IMR-90 (cell line): Measurements from ENCODE around the gene ZNF575. TPM values are rescaled to one million over a fixed set of nuclear protein-coding genes. Genes with fewer than 3 reads are reported as not detected.

Source experiments
- ATAC-seq: fragments of 200-7000 bp; cut with Tn5 transposase; 2 replicates; pipeline ENCODE4 v1.9.1; 2020; ENCODE audit warnings: low read depth, mild to moderate bottlenecking, moderate library complexity
- BruUV-seq: library from RNA; stranded (reverse); fragments of 400-500 nt; replicated peaks from 2 replicates; lab custom pipeline; 2021; lab: Mats Ljungman, UMichigan
- CTCF ChIA-PET: fragments of 300-600 bp; formaldehyde crosslinking; extraction: SDS; loops from one replicate; lab custom pipeline; 2021; ENCODE audit warnings: antibody characterized with exemption; lab: Yijun Ruan, JAX
- POLR2A ChIA-PET: fragments of 300-600 bp; sonication (Branson Sonifier 250); formaldehyde crosslinking; loops from one replicate; lab custom pipeline; 2022; ENCODE audit warnings: antibody characterized with exemption; ENCODE audit not compliant: unreplicated experiment; lab: Charles Lee
- DNase-seq: peaks from one replicate; pipeline ENCODE4 v3.0.0; 2013
- H2AFZ ChIP-seq: replicated peaks from 2 replicates; pipeline ENCODE3; 2013; ENCODE audit warnings: low read length, mild to moderate bottlenecking; ENCODE audit not compliant: poor library complexity
- H2AK5ac ChIP-seq: 2 replicates; pipeline ENCODE4 v1.6.1; 2013; ENCODE audit warnings: low read depth, low read length, inconsistent platforms
- H2AK9ac ChIP-seq: replicated peaks from 2 replicates; pipeline ENCODE3; 2013; ENCODE audit warnings: mild to moderate bottlenecking, low read depth, low read length, moderate library complexity; ENCODE audit not compliant: poor library complexity
- H2BK120ac ChIP-seq: 2 replicates; pipeline ENCODE4 v1.6.1; 2013; ENCODE audit warnings: low read depth, low read length, inconsistent platforms
- H2BK15ac ChIP-seq: 3 replicates; pipeline ENCODE4 v1.6.1; 2013; ENCODE audit warnings: low read depth, low read length, inconsistent platforms
- H2BK20ac ChIP-seq: 2 replicates; pipeline ENCODE4 v1.6.1; 2013; ENCODE audit warnings: low read depth, mild to moderate bottlenecking, inconsistent platforms, low read length, moderate library complexity
- H2BK5ac ChIP-seq: 2 replicates; pipeline ENCODE4 v1.6.1; 2013; ENCODE audit warnings: mild to moderate bottlenecking, low read depth, low read length, inconsistent platforms; ENCODE audit not compliant: poor library complexity, severe bottlenecking
- H3K14ac ChIP-seq: replicated peaks from 2 replicates; pipeline ENCODE4 v1.6.1; 2013; ENCODE audit warnings: low read depth, low read length, inconsistent platforms
- H3K18ac ChIP-seq: 2 replicates; pipeline ENCODE4 v1.6.1; 2013; ENCODE audit warnings: low read depth, low read length, control low read depth
- H3K23ac ChIP-seq: 2 replicates; pipeline ENCODE4 v1.6.1; 2013; ENCODE audit warnings: low read depth, low read length, inconsistent platforms
- H3K27ac ChIP-seq: 2 replicates; pipeline ENCODE4 v1.5.1; 2013; ENCODE audit warnings: mild to moderate bottlenecking, control low read depth, low read length; ENCODE audit not compliant: insufficient read depth
- H3K27me3 ChIP-seq: 2 replicates; pipeline ENCODE4 v1.6.1; 2013; ENCODE audit warnings: low read length; ENCODE audit not compliant: control insufficient read depth, insufficient read depth
- H3K36me3 ChIP-seq: 2 replicates; pipeline ENCODE4 v1.6.1; 2013; ENCODE audit warnings: low read length, mixed read lengths; ENCODE audit not compliant: control insufficient read depth, insufficient read depth
- H3K4ac ChIP-seq: 2 replicates; pipeline ENCODE4 v1.6.1; 2013; ENCODE audit warnings: low read depth, low read length, inconsistent platforms
- H3K4me1 ChIP-seq: 2 replicates; pipeline ENCODE4 v1.6.1; 2013; ENCODE audit warnings: low read length, mixed read lengths; ENCODE audit not compliant: control insufficient read depth, insufficient read depth
- H3K4me2 ChIP-seq: 2 replicates; pipeline ENCODE4 v1.6.1; 2013; ENCODE audit warnings: low read depth, mild to moderate bottlenecking, control low read depth, low read length, moderate library complexity
- H3K4me3 ChIP-seq: 2 replicates; pipeline ENCODE4 v1.5.1; 2013; ENCODE audit warnings: low read depth, mild to moderate bottlenecking, control low read depth, low read length, moderate library complexity; ENCODE audit not compliant: insufficient read depth
- H3K56ac ChIP-seq: 2 replicates; pipeline ENCODE4 v1.6.1; 2013; ENCODE audit warnings: low read length, inconsistent platforms; ENCODE audit not compliant: insufficient read depth; ENCODE audit errors: extremely low read depth
- H3K79me1 ChIP-seq, 2 experiments: 2 replicates each; pipeline ENCODE4 v1.6.1; 2013; ENCODE audit warnings: low read length in 2 of 2, inconsistent platforms in 1 of 2, low read depth in 1 of 2
- H3K9ac ChIP-seq: 2 replicates; pipeline ENCODE4 v1.6.1; 2013; ENCODE audit warnings: low read depth, low read length, control low read depth
- H3K9me1 ChIP-seq: 2 replicates; pipeline ENCODE4 v1.6.1; 2013; ENCODE audit warnings: low read length, inconsistent platforms; ENCODE audit not compliant: insufficient read depth
- H3K9me3 ChIP-seq: 2 replicates; pipeline ENCODE4 v1.6.1; 2013; ENCODE audit warnings: low read length; ENCODE audit not compliant: control insufficient read depth, insufficient read depth
- H4K20me1 ChIP-seq: 2 replicates; pipeline ENCODE4 v1.6.1; 2013; ENCODE audit warnings: low read length, inconsistent platforms; ENCODE audit not compliant: insufficient read depth
- H4K5ac ChIP-seq: 2 replicates; pipeline ENCODE4 v1.6.1; 2013; ENCODE audit warnings: mild to moderate bottlenecking, low read depth, low read length, control low read depth
- H4K8ac ChIP-seq, 2 experiments: 2 replicates each; pipeline ENCODE4 v1.6.1; 2013; ENCODE audit warnings: low read depth in 2 of 2, low read length in 2 of 2, control low read depth in 1 of 2, inconsistent platforms in 1 of 2
- H4K91ac ChIP-seq: 2 replicates; pipeline ENCODE4 v1.6.1; 2013; ENCODE audit warnings: low read depth, low read length, inconsistent platforms; ENCODE audit not compliant: insufficient read depth
- CEBPB ChIP-seq: IDR thresholded peaks from 2 replicates; pipeline ENCODE4 v1.6.1; 2012; ENCODE audit warnings: low read depth, low read length, improper control_type of control experiment
- CHD1 ChIP-seq: IDR thresholded peaks from 2 replicates; pipeline ENCODE4 v1.6.1; 2012; ENCODE audit warnings: low read depth, low read length, improper control_type of control experiment
- POLR2A ChIP-seq: IDR thresholded peaks from 2 replicates; pipeline ENCODE4 v1.6.1; 2012; ENCODE audit warnings: mild to moderate bottlenecking, low read depth, low read length
- SMC3 ChIP-seq: fragments of 150-350 bp; IDR thresholded peaks from 2 replicates; pipeline ENCODE4 v1.6.1; 2016; ENCODE audit warnings: low read depth, mild to moderate bottlenecking, antibody characterized with exemption, low read length, moderate library complexity
- WGBS, 2 experiments: methylation state at CpG; one replicate each; pipeline versions ENCODE4 v1.1.5 to v1.1.7; 2013; ENCODE audit warnings: missing lambda C conversion rate in 2 of 2; ENCODE audit not compliant: insufficient read length in 1 of 2; ENCODE audit errors: extremely low coverage in 2 of 2; 5-methylcytosine and 5-hydroxymethylcytosine counted together
- dilution Hi-C: fragments of 300-500 bp; cut with HindIII; formaldehyde crosslinking; loops from one replicate; pipeline ENCODE4 v1.14.3; 2018; ENCODE audit warnings: low sequenced_read_pairs; ENCODE audit not compliant: unreplicated experiment
- in situ Hi-C: fragments of 300-500 bp; cut with MboI; formaldehyde crosslinking; loops from 3 replicates; pipeline ENCODE4 v1.14.3; 2019; ENCODE audit warnings: low sequenced_read_pairs, inconsistent platforms, mixed read lengths
- intact Hi-C: fragments of 100-400 bp; cut with micrococcal nuclease; formaldehyde crosslinking; loops from 2 replicates; pipeline ENCODE4 v1.10.0; 2022
- polyA plus RNA-seq, 3 experiments: library from polyadenylated mRNA; depleted of rRNA; stranded (reverse); fragments of >200 nt; gene quantifications; 2 replicates each; pipeline ENCODE4 v1.2.3, GENCODE V29; 2012; ENCODE audit warnings: low replicate concordance in 1 of 3
- total RNA-seq: library from RNA; depleted of rRNA; stranded (reverse); fragments of >200 nt; gene quantifications from 2 replicates; pipeline ENCODE4 v1.2.3, GENCODE V29; 2012

Gene ZNF575
- total and polyA plus RNA-seq, 2 of the 4 experiments (the other 2 are of a cell fraction): 0.77 TPM; not detected in 1

DNA sequence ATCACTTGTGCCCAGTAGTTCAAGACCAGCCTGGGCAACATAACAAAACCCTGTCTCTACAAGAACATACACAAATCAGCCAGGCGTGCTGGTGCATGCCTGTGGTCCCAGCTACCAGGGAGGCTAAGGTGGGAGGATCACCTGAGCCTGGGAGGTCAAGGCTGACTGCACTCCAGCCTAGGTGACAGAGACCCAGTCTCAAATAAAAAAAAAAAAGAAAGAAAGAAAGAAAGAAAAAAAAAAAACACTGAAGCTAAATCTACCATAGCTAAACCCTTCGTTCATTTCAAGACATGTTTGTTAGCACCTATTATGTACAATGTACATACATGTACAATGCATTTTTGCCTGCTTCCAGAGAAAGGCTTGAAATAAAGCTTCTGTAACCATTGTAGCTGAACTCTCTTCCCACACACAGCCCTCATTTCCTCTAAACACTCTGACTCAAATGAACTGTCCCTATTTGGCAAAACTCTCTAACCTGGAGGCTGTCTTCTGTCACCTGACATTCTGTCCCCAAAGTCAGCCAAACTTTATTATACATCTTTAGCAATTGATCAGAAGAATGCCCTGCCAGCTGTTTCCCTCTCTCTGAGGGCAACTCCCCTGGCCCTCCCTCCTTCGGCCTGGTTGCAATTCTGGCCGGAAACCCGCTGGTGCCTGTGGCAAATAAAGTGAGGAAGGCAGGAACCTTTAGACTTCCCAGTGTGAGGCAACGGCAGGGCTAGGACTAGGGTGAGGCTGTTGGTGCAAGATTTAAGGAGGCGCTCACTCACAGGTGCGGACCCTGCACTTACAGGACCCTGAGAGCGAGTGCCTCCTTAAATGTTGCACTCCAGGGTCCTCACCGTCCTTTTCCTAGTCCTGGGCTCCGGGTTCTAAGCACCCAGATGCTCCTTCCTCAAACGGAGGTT, 7.8 kb upstream of the ZNF575 start:
- H4K5ac ChIP-seq: no peak overlapping the region
- H3K27me3 ChIP-seq: no peaks in the 10 kb centered on the region
- peak overlapping the region; percentile 77 for H3K14ac ChIP-seq
- H3K9ac ChIP-seq: peak overlapping the region; percentile 80
- peak overlapping the region; percentile 11 for H2BK5ac ChIP-seq
- ChIA-PET CTCF (interaction anchor here (1.3 kb wide), 1 partner anchor 78 kb away, joined by 5 read pairs; no protein-coding TSS in a partner anchor), POLR2A (interaction anchor here (0.6 to 1.0 kb wide), 3 partner anchors 8 to 265 kb away, joined by 5 to 9 read pairs (median 6); no protein-coding TSS in a partner anchor)
- BruUV-seq: no TSS peak
- TF ChIP-seq SMC3: no peak
- 0 out of 2 replicates have a peak, but pooled peaks have one; percentile 1 for TF ChIP-seq POLR2A
- TF ChIP-seq CEBPB: peak; percentile 36; the same call in 1 of the 2 replicates
- no peak for TF ChIP-seq CHD1
- H2BK15ac ChIP-seq: no peak overlapping the region; the same call in 2 of the 3 replicates
- H3K4ac ChIP-seq: peak overlapping the region; percentile 76
- 0 out of 2 replicates have a peak overlapping the region, but pooled peaks have one; percentile 54 for H3K56ac ChIP-seq
- no peak overlapping the region for H2BK20ac ChIP-seq
- peaks cover 2% of the 10 kb centered on the region; the same call in 1 of the 2 replicates for H3K36me3 ChIP-seq
- peaks cover 6% of the 10 kb centered on the region for H4K20me1 ChIP-seq
- in situ Hi-C loops: loop anchor here (5.0 to 10.0 kb wide), 2 partner anchors 78 to 420 kb away; no protein-coding TSS in a partner anchor
- ATAC-seq (peak; percentile 12), DNase-seq (peak; percentile 32)
- peak overlapping the region; percentile 19 for H3K27ac ChIP-seq
- H2BK120ac ChIP-seq: no peak overlapping the region; the same call in 1 of the 2 replicates
- dilution Hi-C loops: no loop called here
- peak overlapping the region; percentile 19; the same call in 1 of the 2 replicates for H4K91ac ChIP-seq
- peaks cover 20 to 65% of the 10 kb centered on the region in 2 experiments; a peak in 3 of 4 replicates for H3K79me1 ChIP-seq
- H3K9me1 ChIP-seq: peaks cover 11% of the 10 kb centered on the region
- H3K4me1 ChIP-seq: peaks cover 4% of the 10 kb centered on the region
- WGBS, 2 experiments: 4% methylated on average over 5 of the region's 12 CpGs; no CpG with 5 or more reads in 1 of the 2 experiments
- no peaks in the 10 kb centered on the region for H3K9me3 ChIP-seq
- peak overlapping the region; percentile 96 for H3K4me3 ChIP-seq
- H2AK9ac ChIP-seq: peak overlapping the region; percentile 84
- peak overlapping the region in 1 of 2 experiments; percentile 53; a peak in 3 of 4 replicates for H4K8ac ChIP-seq
- H2AK5ac ChIP-seq: peak overlapping the region; percentile 91
- H3K18ac ChIP-seq: no peak overlapping the region
- peak overlapping the region; percentile 94 for H2AFZ ChIP-seq
- intact Hi-C loops: no loop called here
- peak overlapping the region; percentile 76 for H3K23ac ChIP-seq
- H3K4me2 ChIP-seq: peak overlapping the region; percentile 82
